A549 (cell line): ENCODE measurements around the gene GSDMA. TPM values are rescaled to one million over a fixed set of nuclear protein-coding genes. Genes with fewer than 3 reads are reported as not detected.

Experiments
- ATAC-seq, 2 experiments: fragments of 200-7000 bp in 1 of 2; fragments of >200 bp in 1 of 2; cut with Nextera tagmentation in 1 of 2; cut with Tn5 transposase in 1 of 2; 3 replicates each; pipeline versions ENCODE4 v1.8.0 to v1.9.1; 2018 to 2020; ENCODE audit warnings: mild to moderate bottlenecking in 1 of 2, moderate library complexity in 1 of 2
- CTCF ChIA-PET: fragments of 300-600 bp; sonication (Branson Sonifier 250); formaldehyde crosslinking; extraction: SDS; loops from one replicate; lab custom pipeline; 2021; ENCODE audit warnings: antibody characterized with exemption, inconsistent platforms; lab: Yijun Ruan, JAX
- POLR2A ChIA-PET: fragments of 350-600 bp; formaldehyde crosslinking; extraction: SDS; loops from one replicate; lab custom pipeline; 2021; ENCODE audit warnings: antibody characterized with exemption, inconsistent platforms; lab: Yijun Ruan, JAX
- DNase-seq, 2 experiments: peaks; one replicate each; pipeline versions ENCODE4 v3.0.0 to v3.0.0-alpha.2; 2011 to 2016; ENCODE audit warnings: low read depth in 1 of 2, low spot score in 1 of 2
- FAIRE-seq: peaks from 2 replicates; lab custom pipeline; 2011; peaks lifted over from hg19 to GRCh38; lab: Jason Lieb, UNC
- H3K27ac ChIP-seq, 2 experiments: fragments of >200 bp; sonication (Bioruptor Twin); formaldehyde crosslinking; 3 replicates each; pipeline ENCODE4 v1.5.1; 2016 to 2017
- H3K4me1 ChIP-seq: fragments of >200 bp; sonication (Bioruptor Twin); formaldehyde crosslinking; 3 replicates; pipeline ENCODE4 v1.6.1; 2016
- H3K4me2 ChIP-seq: fragments of >200 bp; sonication (Bioruptor Twin); formaldehyde crosslinking; 3 replicates; pipeline ENCODE4 v1.6.1; 2016
- H3K4me3 ChIP-seq: fragments of >200 bp; sonication (Bioruptor Twin); formaldehyde crosslinking; 3 replicates; pipeline ENCODE4 v1.5.1; 2016
- H3K9me3 ChIP-seq: fragments of >200 bp; sonication (Bioruptor Twin); formaldehyde crosslinking; 3 replicates; pipeline ENCODE4 v1.6.1; 2016
- BCL3 ChIP-seq: fragments of >200 bp; sonication (Bioruptor Twin); formaldehyde crosslinking; IDR thresholded peaks from 3 replicates; pipeline ENCODE4 v1.6.1; 2016
- BHLHE40 ChIP-seq: IDR thresholded peaks from 2 replicates; pipeline ENCODE4 v1.6.1; 2012; ENCODE audit warnings: low read depth, low read length, inconsistent platforms
- CBX8 ChIP-seq: fragments of 200-600 bp; sonication (generic); IDR thresholded peaks from 2 replicates; pipeline ENCODE4 v1.6.1; 2016
- CEBPB ChIP-seq, 2 experiments: fragments of >200 bp in 1 of 2; sonication (Bioruptor Twin) in 1 of 2; formaldehyde crosslinking in 1 of 2; IDR thresholded peaks; 2 replicates each; pipeline ENCODE4 v1.6.1; 2012 to 2016
- EHMT2 ChIP-seq: fragments of 200-600 bp; sonication (generic); IDR thresholded peaks from 2 replicates; pipeline ENCODE4 v1.6.1; 2016; ENCODE audit warnings: antibody characterized with exemption, low read depth, mild to moderate bottlenecking, moderate library complexity
- ESRRA ChIP-seq: fragments of 150-350 bp; IDR thresholded peaks from 2 replicates; pipeline ENCODE4 v1.6.1; 2014; ENCODE audit warnings: mild to moderate bottlenecking, low read length, borderline replicate concordance
- FOSB ChIP-seq: fragments of 250-450 bp; sonication (Bioruptor Pico); IDR thresholded peaks from 2 replicates; pipeline ENCODE4 v1.5.0; 2020; ENCODE audit warnings: mild to moderate bottlenecking, moderate library complexity
- FOSL2 ChIP-seq, 2 experiments: fragments of 450-650 bp in 1 of 2; fragments of >200 bp in 1 of 2; sonication (Bioruptor Twin) in 1 of 2; formaldehyde crosslinking; IDR thresholded peaks; 2 replicates each; pipeline versions ENCODE4 v1.5.0 to v1.6.1; 2016 to 2020; ENCODE audit warnings: mild to moderate bottlenecking in 1 of 2, moderate library complexity in 1 of 2
- HES2 ChIP-seq: fragments of >200 bp; sonication (Bioruptor Twin); formaldehyde crosslinking; IDR thresholded peaks from 2 replicates; pipeline ENCODE4 v1.6.1; 2016
- HEYL ChIP-seq: fragments of 250-450 bp; sonication (Bioruptor Pico); IDR thresholded peaks from 2 replicates; pipeline ENCODE4 v1.8.0; 2021; ENCODE audit warnings: mild to moderate bottlenecking, moderate library complexity
- MAFK ChIP-seq: fragments of 450-650 bp; IDR thresholded peaks from 2 replicates; pipeline ENCODE4 v1.6.1; 2014; ENCODE audit not compliant: partially characterized antibody
- MYC ChIP-seq: IDR thresholded peaks from 2 replicates; pipeline ENCODE4 v1.6.1; 2012; ENCODE audit warnings: mild to moderate bottlenecking, inconsistent platforms, low read length, improper control_type of control experiment, borderline replicate concordance
- NFE2L2 ChIP-seq: fragments of 150-350 bp; conservative IDR thresholded peaks from 2 replicates; pipeline ENCODE4 v1.6.1; 2014; ENCODE audit warnings: low read length
- PHF8 ChIP-seq: fragments of 200-600 bp; sonication (generic); IDR thresholded peaks from 2 replicates; pipeline ENCODE4 v1.6.1; 2016; ENCODE audit warnings: low read depth, mild to moderate bottlenecking, antibody characterized with exemption, moderate library complexity, borderline replicate concordance
- POLR2AphosphoS2 ChIP-seq: conservative IDR thresholded peaks from 2 replicates; pipeline ENCODE4 v1.6.1; 2012; ENCODE audit warnings: low read length, improper control_type of control experiment, inconsistent platforms
- RAD21 ChIP-seq, 2 experiments: fragments of >200 bp in 1 of 2; sonication (Bioruptor Twin) in 1 of 2; formaldehyde crosslinking in 1 of 2; IDR thresholded peaks in 1 of 2; conservative IDR thresholded peaks in 1 of 2; 2 replicates in 1 of 2; 3 replicates in 1 of 2; pipeline ENCODE4 v1.6.1; 2012 to 2018; ENCODE audit warnings: inconsistent platforms in 1 of 2
- RNF2 ChIP-seq: fragments of 200-600 bp; sonication (generic); IDR thresholded peaks from 2 replicates; pipeline ENCODE4 v1.6.1; 2016; ENCODE audit warnings: low read depth, mild to moderate bottlenecking, antibody characterized with exemption, moderate library complexity, borderline replicate concordance
- TFCP2L1 ChIP-seq: fragments of 250-450 bp; sonication (Bioruptor Pico); IDR thresholded peaks from 2 replicates; pipeline ENCODE4 v1.5.0; 2021; ENCODE audit warnings: mild to moderate bottlenecking
- ZC3H11A ChIP-seq: fragments of 450-650 bp; IDR thresholded peaks from 2 replicates; pipeline ENCODE4 v1.6.1; 2014; ENCODE audit warnings: antibody characterized with exemption, mild to moderate bottlenecking
- ZNF302 ChIP-seq: fragments of 250-450 bp; sonication (Bioruptor Pico); IDR thresholded peaks from 2 replicates; pipeline ENCODE4 v1.9.0; 2021; ENCODE audit warnings: inconsistent platforms, mild to moderate bottlenecking, moderate library complexity
- ZSCAN20 ChIP-seq: fragments of 250-450 bp; sonication (Bioruptor Pico); IDR thresholded peaks from 2 replicates; pipeline ENCODE4 v1.8.0; 2022; ENCODE audit warnings: mild to moderate bottlenecking, moderate library complexity
- WGBS: methylation state at CpG from one replicate; pipeline ENCODE4 v1.1.6; 2017; ENCODE audit errors: missing lambda C conversion rate; 5-methylcytosine and 5-hydroxymethylcytosine counted together
- polyA plus RNA-seq, 4 experiments: library from polyadenylated mRNA; depleted of rRNA in 3 of 4; stranded (reverse); fragments of >200 nt; fragmentation: RNase III in 1 of 4; extraction: RNeasy Plus Mini Kit Qiagen cat#74134 plus additional on column Dnase treatment in 1 of 4; gene quantifications; 2 replicates in 3 of 4; 3 replicates in 1 of 4; pipeline ENCODE4 v1.2.3, GENCODE V29; 2011 to 2017
- TF ChIP-seq, protein P1 (sequence below): IDR thresholded peaks from 2 replicates; pipeline ENCODE4 v1.6.1; 2012
- TF ChIP-seq, protein P2 (sequence below): IDR thresholded peaks from 2 replicates; pipeline ENCODE4 v1.6.1; 2012; ENCODE audit warnings: low read depth, borderline replicate concordance
- TF ChIP-seq, protein P3 (sequence below): fragments of >200 bp; sonication (Bioruptor Twin); formaldehyde crosslinking; IDR thresholded peaks from 3 replicates; pipeline ENCODE4 v1.5.1; 2016

GSDMA gene
- polyA plus RNA-seq, 2 of the 4 experiments (the other 2 are of a cell fraction) = not detected

GRCh38 chr17:39960524-39961041 lies 2.2 kb upstream of the GSDMA start:
- no peak overlapping the region for H3K27ac ChIP-seq
- DNase-seq (no peak), ATAC-seq (no peak), FAIRE-seq (no peak)
- WGBS = 65% methylated on average over 8 of the region's 8 CpGs
- CTCF ChIA-PET = interaction anchor here (1.1 to 13.9 kb wide), 4 partner anchors 14 to 339 kb away, joined by 3 to 405 read pairs (median 9); partner anchors contain the start of gene PSMD3
- no peaks in the 10 kb centered on the region for H3K4me1 ChIP-seq
- POLR2A ChIA-PET = interaction anchor here (5.6 kb wide), 1 partner anchor 20 kb away, joined by 43 read pairs; the partner anchor contains the start of gene PSMD3
- no peak overlapping the region for H3K4me2 ChIP-seq
- TF ChIP-seq RAD21 (conservative IDR thresholded peaks at IDR 0.05 in 1 of 2, IDR thresholded peaks at IDR 0.05 in 1 of 2) (no peak), EHMT2 (no peak), NFE2L2 (no peak), TFCP2L1 (no peak), FOSL2 (IDR thresholded peaks at IDR 0.05) (no peak), FOSL2 (CRISPR knock-in tag; IDR thresholded peaks at IDR 0.05) (no peak), CEBPB (IDR thresholded peaks at IDR 0.05) (no peak), POLR2AphosphoS2 (no peak), BHLHE40 (no peak), RNF2 (no peak), PHF8 (no peak)
- TF ChIP-seq, protein P1, sequence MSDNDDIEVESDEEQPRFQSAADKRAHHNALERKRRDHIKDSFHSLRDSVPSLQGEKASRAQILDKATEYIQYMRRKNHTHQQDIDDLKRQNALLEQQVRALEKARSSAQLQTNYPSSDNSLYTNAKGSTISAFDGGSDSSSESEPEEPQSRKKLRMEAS = no peak
- TF ChIP-seq, protein P2, sequence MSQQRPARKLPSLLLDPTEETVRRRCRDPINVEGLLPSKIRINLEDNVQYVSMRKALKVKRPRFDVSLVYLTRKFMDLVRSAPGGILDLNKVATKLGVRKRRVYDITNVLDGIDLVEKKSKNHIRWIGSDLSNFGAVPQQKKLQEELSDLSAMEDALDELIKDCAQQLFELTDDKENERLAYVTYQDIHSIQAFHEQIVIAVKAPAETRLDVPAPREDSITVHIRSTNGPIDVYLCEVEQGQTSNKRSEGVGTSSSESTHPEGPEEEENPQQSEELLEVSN = no peak
- no peaks in the 10 kb centered on the region for H3K9me3 ChIP-seq
- no peak overlapping the region for H3K4me3 ChIP-seq

GRCh38 chr17:39963829-39964228 lies 1.0 kb downstream of the GSDMA start:
- WGBS = 50% methylated on average over 6 of the region's 6 CpGs
- no peaks in the 10 kb centered on the region for H3K4me1 ChIP-seq
- FAIRE-seq = no peak
- ChIA-PET POLR2A (interaction anchor here (2.0 kb wide), 1 partner anchor 17 kb away, joined by 4 read pairs; the partner anchor contains the start of gene PSMD3), CTCF (interaction anchor here (1.8 to 13.9 kb wide), 3 partner anchors 10 to 62 kb away, joined by 4 to 405 read pairs (median 6); partner anchors contain the start of gene PSMD3)
- no peak overlapping the region for H3K4me3 ChIP-seq
- TF ChIP-seq FOSB (CRISPR knock-in tag) = no peak
- no peak for TF ChIP-seq HEYL (CRISPR knock-in tag)
- TF ChIP-seq CBX8 = no peak
- TF ChIP-seq ZNF302 (CRISPR knock-in tag) = no peak
- TF ChIP-seq EHMT2 = no peak
- no peak for TF ChIP-seq BCL3
- TF ChIP-seq CEBPB (IDR thresholded peaks at IDR 0.05) = no peak
- TF ChIP-seq MAFK = no peak
- TF ChIP-seq ZC3H11A = no peak
- TF ChIP-seq, protein P1 = no peak
- TF ChIP-seq ESRRA = no peak
- TF ChIP-seq, protein P3, sequence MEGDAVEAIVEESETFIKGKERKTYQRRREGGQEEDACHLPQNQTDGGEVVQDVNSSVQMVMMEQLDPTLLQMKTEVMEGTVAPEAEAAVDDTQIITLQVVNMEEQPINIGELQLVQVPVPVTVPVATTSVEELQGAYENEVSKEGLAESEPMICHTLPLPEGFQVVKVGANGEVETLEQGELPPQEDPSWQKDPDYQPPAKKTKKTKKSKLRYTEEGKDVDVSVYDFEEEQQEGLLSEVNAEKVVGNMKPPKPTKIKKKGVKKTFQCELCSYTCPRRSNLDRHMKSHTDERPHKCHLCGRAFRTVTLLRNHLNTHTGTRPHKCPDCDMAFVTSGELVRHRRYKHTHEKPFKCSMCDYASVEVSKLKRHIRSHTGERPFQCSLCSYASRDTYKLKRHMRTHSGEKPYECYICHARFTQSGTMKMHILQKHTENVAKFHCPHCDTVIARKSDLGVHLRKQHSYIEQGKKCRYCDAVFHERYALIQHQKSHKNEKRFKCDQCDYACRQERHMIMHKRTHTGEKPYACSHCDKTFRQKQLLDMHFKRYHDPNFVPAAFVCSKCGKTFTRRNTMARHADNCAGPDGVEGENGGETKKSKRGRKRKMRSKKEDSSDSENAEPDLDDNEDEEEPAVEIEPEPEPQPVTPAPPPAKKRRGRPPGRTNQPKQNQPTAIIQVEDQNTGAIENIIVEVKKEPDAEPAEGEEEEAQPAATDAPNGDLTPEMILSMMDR = no peak
- TF ChIP-seq ZSCAN20 (CRISPR knock-in tag) = no peak
- no peak for TF ChIP-seq HES2
- TF ChIP-seq TFCP2L1 = no peak
- no peak for TF ChIP-seq POLR2AphosphoS2
- no peak for TF ChIP-seq MYC
- no peak overlapping the region for H3K27ac ChIP-seq
- H3K9me3 ChIP-seq = no peaks in the 10 kb centered on the region
- no peak for ATAC-seq
- H3K4me2 ChIP-seq = no peak overlapping the region
- no peak for DNase-seq
